H1 (cell line): ENCODE data around the gene HACL1. TPM values are rescaled to one million over a fixed set of nuclear protein-coding genes. Genes with fewer than 3 reads are reported as not detected.

Experiments
- CTCF ChIA-PET: fragments of 300-600 bp; sonication (Branson Sonifier 250); formaldehyde crosslinking; loops from one replicate; lab custom pipeline; 2021; ENCODE audit not compliant: partially characterized antibody; lab: Charles Lee
- POLR2A ChIA-PET: fragments of 300-600 bp; sonication (Branson Sonifier 250); formaldehyde crosslinking; loops from one replicate; lab custom pipeline; 2021; ENCODE audit warnings: inconsistent platforms; ENCODE audit not compliant: partially characterized antibody; lab: Charles Lee
- DNase-seq, 2 experiments: peaks; one replicate each; pipeline versions ENCODE4 v3.0.0 to v3.0.0-alpha.2; 2010 to 2022; ENCODE audit warnings: low spot score in 2 of 2, low read depth in 1 of 2, mixed read lengths in 1 of 2
- FAIRE-seq: peaks from 2 replicates; lab custom pipeline; 2011; peaks lifted over from hg19 to GRCh38; lab: Jason Lieb, UNC
- H2AFZ ChIP-seq: 2 replicates; pipeline ENCODE4 v1.8.1; 2012; ENCODE audit warnings: low read length, inconsistent platforms
- H2AK5ac ChIP-seq: 2 replicates; pipeline ENCODE4 v1.6.1; 2013; ENCODE audit warnings: low read depth, low read length
- H2BK120ac ChIP-seq: replicated peaks from 2 replicates; pipeline ENCODE3; 2013; ENCODE audit warnings: low read depth, low read length, inconsistent platforms
- H2BK12ac ChIP-seq: 2 replicates; pipeline ENCODE4 v1.6.1; 2013; ENCODE audit warnings: low read depth, low read length
- H2BK15ac ChIP-seq: 2 replicates; pipeline ENCODE4 v1.6.1; 2013; ENCODE audit warnings: low read length
- H2BK20ac ChIP-seq: 2 replicates; pipeline ENCODE4 v1.6.1; 2013; ENCODE audit warnings: low read length
- H2BK5ac ChIP-seq: 2 replicates; pipeline ENCODE4 v1.6.1; 2013; ENCODE audit warnings: low read depth, low read length
- H3K14ac ChIP-seq: 2 replicates; pipeline ENCODE4 v1.6.1; 2013; ENCODE audit warnings: inconsistent platforms; ENCODE audit not compliant: insufficient read length
- H3K18ac ChIP-seq: 2 replicates; pipeline ENCODE4 v1.6.1; 2013; ENCODE audit warnings: low read length; ENCODE audit errors: extremely low read depth
- H3K23ac ChIP-seq: 2 replicates; pipeline ENCODE4 v1.6.1; 2013; ENCODE audit warnings: inconsistent platforms; ENCODE audit not compliant: insufficient read length
- H3K23me2 ChIP-seq: 2 replicates; pipeline ENCODE4 v1.6.1; 2013; ENCODE audit warnings: low read depth, low read length
- H3K27ac ChIP-seq: 2 replicates; pipeline ENCODE4 v1.6.1; 2011; ENCODE audit warnings: low read depth, low read length, inconsistent platforms
- H3K27me3 ChIP-seq, 4 experiments: replicated peaks in 1 of 4; 1 replicate in 1 of 4; 2 replicates in 3 of 4; pipeline versions ENCODE4 v1.6.1 to v1.8.1; 2011 to 2013; ENCODE audit warnings: low read length in 3 of 4, mild to moderate bottlenecking in 3 of 4, inconsistent platforms in 2 of 4, mixed read lengths in 2 of 4, moderate library complexity in 1 of 4; ENCODE audit not compliant: control insufficient read depth in 3 of 4, insufficient read depth in 3 of 4; ENCODE audit errors: extremely low read depth in 1 of 4
- H3K36me3 ChIP-seq, 4 experiments: 2 replicates each; pipeline versions ENCODE4 v1.6.1 to v1.8.1; 2011 to 2013; ENCODE audit warnings: mild to moderate bottlenecking in 4 of 4, low read length in 3 of 4, moderate library complexity in 2 of 4, control low read depth in 1 of 4, inconsistent platforms in 1 of 4; ENCODE audit not compliant: insufficient read depth in 4 of 4, control insufficient read depth in 2 of 4
- H3K4ac ChIP-seq: replicated peaks from 2 replicates; pipeline ENCODE3; 2013; ENCODE audit warnings: low read length, low read depth, mixed read lengths, inconsistent platforms; ENCODE audit not compliant: insufficient read length
- H3K4me1 ChIP-seq, 4 experiments: replicated peaks in 1 of 4; 1 replicate in 1 of 4; 2 replicates in 3 of 4; pipeline versions ENCODE4 v1.6.1 to v1.8.1; 2011 to 2013; ENCODE audit warnings: low read length in 3 of 4, inconsistent platforms in 2 of 4, mixed read lengths in 1 of 4; ENCODE audit not compliant: insufficient read depth in 4 of 4, control insufficient read depth in 3 of 4
- H3K4me2 ChIP-seq, 2 experiments: 2 replicates each; pipeline versions ENCODE4 v1.6.1 to v1.8.1; 2011 to 2013; ENCODE audit warnings: low read depth in 2 of 2, low read length in 2 of 2, control low read depth in 1 of 2, inconsistent platforms in 1 of 2, mild to moderate bottlenecking in 1 of 2; ENCODE audit not compliant: insufficient read depth in 1 of 2
- H3K4me3 ChIP-seq, 4 experiments: fragments of 200-600, 300-600 bp in 1 of 4; sonication (generic), shearing (Covaris generic), sonication (Bioruptor Twin) in 1 of 4; 2 replicates each; pipeline versions ENCODE4 v1.5.1 to v1.8.1; 2011 to 2016; ENCODE audit warnings: low read length in 4 of 4, low read depth in 3 of 4, control low read depth in 2 of 4, inconsistent platforms in 2 of 4, mild to moderate bottlenecking in 2 of 4, mixed read lengths in 1 of 4, moderate library complexity in 1 of 4; ENCODE audit not compliant: insufficient read depth in 2 of 4; ENCODE audit errors: extremely low read depth in 1 of 4
- H3K56ac ChIP-seq: replicated peaks from 2 replicates; pipeline ENCODE3; 2013; ENCODE audit warnings: low read depth, mild to moderate bottlenecking, mixed read lengths, low read length, inconsistent platforms; ENCODE audit not compliant: insufficient read length
- H3K79me1 ChIP-seq: 2 replicates; pipeline ENCODE4 v1.6.1; 2013; ENCODE audit warnings: low read depth, low read length, control low read depth
- H3K79me2 ChIP-seq, 2 experiments: 2 replicates each; pipeline versions ENCODE4 v1.6.1 to v1.8.1; 2012 to 2013; ENCODE audit warnings: low read length in 2 of 2, mild to moderate bottlenecking in 2 of 2, inconsistent platforms in 1 of 2; ENCODE audit not compliant: insufficient read depth in 2 of 2, control insufficient read depth in 1 of 2
- H3K9ac ChIP-seq, 4 experiments: replicated peaks in 1 of 4; 1 replicate in 1 of 4; 2 replicates in 3 of 4; pipeline versions ENCODE4 v1.6.1 to v1.8.1; 2011 to 2013; ENCODE audit warnings: low read depth in 3 of 4, low read length in 3 of 4, control low read depth in 2 of 4, mild to moderate bottlenecking in 2 of 4, moderate library complexity in 2 of 4, inconsistent platforms in 1 of 4; ENCODE audit errors: extremely low read depth in 1 of 4
- H3K9me3 ChIP-seq, 2 experiments: 2 replicates each; pipeline versions ENCODE4 v1.6.1 to v1.8.1; 2012 to 2013; ENCODE audit warnings: mild to moderate bottlenecking in 2 of 2, moderate library complexity in 2 of 2, control low read depth in 1 of 2, inconsistent platforms in 1 of 2, low read depth in 1 of 2, low read length in 1 of 2, mixed read lengths in 1 of 2; ENCODE audit not compliant: insufficient read depth in 2 of 2
- H4K20me1 ChIP-seq, 2 experiments: replicated peaks in 1 of 2; 2 replicates each; pipeline versions ENCODE3 to v1.8.1; 2011 to 2013; ENCODE audit warnings: inconsistent platforms in 2 of 2, low read length in 2 of 2, mild to moderate bottlenecking in 1 of 2; ENCODE audit not compliant: insufficient read depth in 2 of 2, control insufficient read depth in 1 of 2
- H4K5ac ChIP-seq: 2 replicates; pipeline ENCODE4 v1.6.1; 2013; ENCODE audit warnings: low read length, low read depth, mixed read lengths, inconsistent platforms; ENCODE audit not compliant: insufficient read length
- H4K8ac ChIP-seq: 2 replicates; pipeline ENCODE4 v1.8.0; 2013; ENCODE audit warnings: mild to moderate bottlenecking, moderate library complexity, low read length, inconsistent platforms; ENCODE audit not compliant: insufficient read depth; ENCODE audit errors: extremely low read depth
- H4K91ac ChIP-seq: replicated peaks from 2 replicates; pipeline ENCODE3; 2013; ENCODE audit warnings: low read length, mixed read lengths, inconsistent platforms; ENCODE audit not compliant: insufficient read length
- BRCA1 ChIP-seq: IDR thresholded peaks from 2 replicates; pipeline ENCODE4 v1.6.1; 2012; ENCODE audit warnings: low read depth, low read length, improper control_type of control experiment
- CBX8 ChIP-seq: fragments of 300-800, 300-1000 bp; sonication (generic); IDR thresholded peaks from 2 replicates; pipeline ENCODE4 v1.7.1; 2016; ENCODE audit warnings: low read depth, low read length, borderline replicate concordance
- CHD1 ChIP-seq: IDR thresholded peaks from 2 replicates; pipeline ENCODE4 v1.6.1; 2012; ENCODE audit warnings: low read depth, low read length, improper control_type of control experiment
- CREB1 ChIP-seq: IDR thresholded peaks from 2 replicates; pipeline ENCODE4 v1.6.1; 2012; ENCODE audit warnings: inconsistent platforms
- EZH2 ChIP-seq: fragments of 200-600 bp; sonication (generic); IDR thresholded peaks from 2 replicates; pipeline ENCODE4 v1.7.1; 2012; ENCODE audit warnings: low read depth, mild to moderate bottlenecking, moderate library complexity, low read length, inconsistent platforms; ENCODE audit not compliant: severe bottlenecking
- JUN ChIP-seq: IDR thresholded peaks from 2 replicates; pipeline ENCODE4 v1.6.1; 2011; ENCODE audit warnings: low read depth, mild to moderate bottlenecking, improper control_type of control experiment, low read length
- PHF8 ChIP-seq: fragments of 200-600 bp; sonication (generic); conservative IDR thresholded peaks from 2 replicates; pipeline ENCODE4 v1.7.1; 2012; ENCODE audit warnings: low read depth, mild to moderate bottlenecking, inconsistent platforms, low read length, moderate library complexity
- RAD21 ChIP-seq, 2 experiments: IDR thresholded peaks in 1 of 2; conservative IDR thresholded peaks in 1 of 2; 2 replicates each; pipeline ENCODE4 v1.6.1; 2011; ENCODE audit warnings: low read depth in 2 of 2, low read length in 2 of 2, improper control_type of control experiment in 1 of 2, inconsistent platforms in 1 of 2, mild to moderate bottlenecking in 1 of 2, moderate library complexity in 1 of 2
- RFX5 ChIP-seq: IDR thresholded peaks from 2 replicates; pipeline ENCODE4 v1.6.1; 2011; ENCODE audit warnings: low read depth, low read length, improper control_type of control experiment, borderline replicate concordance
- SIX5 ChIP-seq: IDR thresholded peaks from 2 replicates; pipeline ENCODE4 v1.6.1; 2011; ENCODE audit warnings: mild to moderate bottlenecking, low read depth, low read length
- SP1 ChIP-seq: IDR thresholded peaks from 2 replicates; pipeline ENCODE4 v1.6.1; 2011; ENCODE audit warnings: low read depth, low read length
- SP4 ChIP-seq: IDR thresholded peaks from 2 replicates; pipeline ENCODE4 v1.6.1; 2012; ENCODE audit warnings: low read length, inconsistent platforms
- SRF ChIP-seq: IDR thresholded peaks from 2 replicates; pipeline ENCODE4 v1.6.1; 2011; ENCODE audit warnings: mild to moderate bottlenecking, low read depth, low read length, moderate library complexity
- TCF12 ChIP-seq: IDR thresholded peaks from 2 replicates; pipeline ENCODE4 v1.6.1; 2011; ENCODE audit warnings: low read depth, mild to moderate bottlenecking, low read length
- whole genome bisulfite sequencing, 2 experiments: shearing (Covaris generic) in 1 of 2; methylation state at CpG; one replicate each; pipeline versions ENCODE4 v1.1.6 to v1.1.7; 2013 to 2015; ENCODE audit warnings: low lambda C conversion rate in 2 of 2, mixed read lengths in 2 of 2, inconsistent platforms in 1 of 2, low coverage in 1 of 2, missing lambda C conversion rate in 1 of 2; ENCODE audit not compliant: insufficient replicate concordance in 2 of 2, insufficient coverage in 1 of 2, insufficient read length in 1 of 2; ENCODE audit errors: extremely low coverage in 1 of 2, missing lambda C conversion rate in 1 of 2; 5-methylcytosine and 5-hydroxymethylcytosine counted together
- polyA plus RNA-seq, 7 experiments: library from polyadenylated mRNA; depleted of rRNA in 3 of 7; stranded (reverse) in 5 of 7; unstranded in 2 of 7; fragments of >200 nt in 5 of 7; fragments of 200-250 nt in 2 of 7; gene quantifications; 1 replicate in 5 of 7; 2 replicates in 1 of 7; 4 replicates in 1 of 7; pipeline versions ENCODE4 v1.2.1 to v1.2.3, GENCODE V29; 2011 to 2013; ENCODE audit warnings: missing spikeins in 2 of 7, mixed read lengths in 2 of 7
- total RNA-seq: library from RNA; stranded (reverse); fragmentation: NEBNext Ultra II Directional; extraction: Animal tissue kit (Norgen Biotek cat#: 25700); gene quantifications from 2 replicates; pipeline ENCODE4 v1.2.1, GENCODE V29; 2021

HACL1 gene
- total and polyA plus RNA-seq, 2 of the 8 experiments (the other 6 are each of a cell fraction or from before 2014, with no cell fraction given) = 38.2 to 46.0 TPM

DNA sequence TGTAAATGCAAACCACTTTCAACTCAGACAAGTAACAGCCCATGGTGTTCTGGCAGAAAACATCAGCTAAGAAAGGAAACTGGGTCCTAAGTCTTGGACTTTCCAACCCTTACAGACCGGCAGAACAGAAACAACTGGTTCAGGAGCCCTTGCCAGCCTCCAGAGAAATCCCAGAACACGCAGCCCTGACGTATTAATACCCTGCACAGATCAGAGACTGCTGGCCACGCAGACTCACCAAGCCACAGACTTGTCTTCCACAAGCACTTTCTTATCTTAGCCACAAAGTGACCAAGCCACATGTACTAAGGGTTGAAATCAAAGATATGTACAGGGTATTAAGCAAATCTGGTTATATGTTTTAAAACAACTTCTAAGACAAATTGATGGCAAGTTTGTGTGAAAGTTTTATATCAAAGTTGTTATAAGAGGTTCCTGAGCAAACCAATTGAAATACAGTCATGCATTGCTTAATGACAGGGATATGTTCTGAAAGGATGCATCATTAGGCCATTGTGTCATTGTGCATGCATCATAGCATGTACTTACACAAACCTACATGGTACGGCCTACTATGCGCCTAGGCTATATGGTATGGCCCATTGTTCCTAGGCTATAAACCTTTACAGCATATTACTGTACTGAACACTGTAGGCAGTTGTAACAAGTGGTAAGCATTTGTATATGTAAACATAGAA is 37.0 kb upstream of the HACL1 start:
- Histone ChIP-seq H3K23ac (no peak overlapping the region), H3K4me2 (no peak overlapping the region), H4K20me1 (no peaks in the 10 kb centered on the region), H3K23me2 (no peaks in the 10 kb centered on the region), H2BK15ac (no peak overlapping the region), H2AK5ac (no peak overlapping the region), H3K9ac (no peak overlapping the region), H4K91ac (no peak overlapping the region), H3K4me1 (peaks cover 5 to 23% (median 9%) of the 10 kb centered on the region in 4 experiments; a peak in 6 of 7 replicates), H3K27ac (no peak overlapping the region), H2BK5ac (no peak overlapping the region), H3K79me2 (no peaks in the 10 kb centered on the region), H3K4ac (no peak overlapping the region), H2AFZ (no peak overlapping the region), H3K56ac (no peak overlapping the region), H2BK12ac (no peak overlapping the region), H3K79me1 (no peaks in the 10 kb centered on the region), H3K27me3 (no peaks in the 10 kb centered on the region), H2BK120ac (no peak overlapping the region), H4K5ac (no peak overlapping the region), H3K36me3 (peaks cover 0 to 3% (median 0%) of the 10 kb centered on the region in 4 experiments; a peak in 1 of 8 replicates), H2BK20ac (no peak overlapping the region), H4K8ac (no peak overlapping the region), H3K14ac (no peak overlapping the region), H3K18ac (no peak overlapping the region), H3K9me3 (no peaks in the 10 kb centered on the region), H3K4me3 (no peak overlapping the region)
- ChIA-PET POLR2A (no interaction called here), CTCF (interaction anchor here (0.5 kb wide), 1 partner anchor 17 kb away, joined by 3 read pairs; no protein-coding TSS in a partner anchor)
- DNase-seq (no peak), FAIRE-seq (no peak)
- WGBS, 2 experiments = 92% methylated on average over 6 of the region's 6 CpGs; no CpG with 5 or more reads in 1 of the 2 experiments
- no peak for TF ChIP-seq RAD21 (IDR thresholded peaks at IDR 0.05 in 1 of 2, conservative IDR thresholded peaks at IDR 0.05 in 1 of 2; ENCODE audit: low read depth in 2 of 2, low read length in 2 of 2)
- TF ChIP-seq PHF8 = no peak
- TF ChIP-seq CHD1 = no peak
- TF ChIP-seq SRF = no peak
- TF ChIP-seq SIX5 = no peak
- no peak for TF ChIP-seq EZH2
- TF ChIP-seq SP1 = no peak
- TF ChIP-seq CREB1 = no peak
- TF ChIP-seq JUN = no peak
- TF ChIP-seq RFX5 = no peak
- no peak for TF ChIP-seq CBX8
- no peak for TF ChIP-seq BRCA1
- no peak for TF ChIP-seq SP4
- TF ChIP-seq TCF12 = no peak
